ENCODE results near the gene DERL3.

DNA sequence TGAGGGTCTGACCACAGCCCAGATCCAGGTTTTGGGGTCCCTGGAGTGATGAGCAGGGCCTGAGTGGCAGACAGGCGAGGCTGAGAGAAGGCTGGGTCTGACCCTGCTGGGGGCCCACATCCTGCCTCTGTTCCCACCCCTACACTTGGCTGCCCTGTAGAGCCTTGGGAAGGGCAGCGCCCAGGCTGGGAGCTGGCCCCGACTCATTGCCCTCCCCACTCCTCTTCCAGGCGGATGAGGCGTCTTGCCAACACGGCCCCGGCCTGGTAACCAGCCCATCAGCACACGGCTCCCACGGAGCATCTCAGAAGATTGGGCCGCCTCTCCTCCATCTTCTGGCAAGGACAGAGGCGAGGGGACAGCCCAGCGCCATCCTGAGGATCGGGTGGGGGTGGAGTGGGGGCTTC lies 4.9 kb downstream of the DERL3 start:
- TF ChIP-seq, protein P1, sequence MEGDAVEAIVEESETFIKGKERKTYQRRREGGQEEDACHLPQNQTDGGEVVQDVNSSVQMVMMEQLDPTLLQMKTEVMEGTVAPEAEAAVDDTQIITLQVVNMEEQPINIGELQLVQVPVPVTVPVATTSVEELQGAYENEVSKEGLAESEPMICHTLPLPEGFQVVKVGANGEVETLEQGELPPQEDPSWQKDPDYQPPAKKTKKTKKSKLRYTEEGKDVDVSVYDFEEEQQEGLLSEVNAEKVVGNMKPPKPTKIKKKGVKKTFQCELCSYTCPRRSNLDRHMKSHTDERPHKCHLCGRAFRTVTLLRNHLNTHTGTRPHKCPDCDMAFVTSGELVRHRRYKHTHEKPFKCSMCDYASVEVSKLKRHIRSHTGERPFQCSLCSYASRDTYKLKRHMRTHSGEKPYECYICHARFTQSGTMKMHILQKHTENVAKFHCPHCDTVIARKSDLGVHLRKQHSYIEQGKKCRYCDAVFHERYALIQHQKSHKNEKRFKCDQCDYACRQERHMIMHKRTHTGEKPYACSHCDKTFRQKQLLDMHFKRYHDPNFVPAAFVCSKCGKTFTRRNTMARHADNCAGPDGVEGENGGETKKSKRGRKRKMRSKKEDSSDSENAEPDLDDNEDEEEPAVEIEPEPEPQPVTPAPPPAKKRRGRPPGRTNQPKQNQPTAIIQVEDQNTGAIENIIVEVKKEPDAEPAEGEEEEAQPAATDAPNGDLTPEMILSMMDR (IDR thresholded peaks at IDR 0.05), result no peak
- TF ChIP-seq EZH2 (IDR thresholded peaks at IDR 0.05) (no peak), EZH2phosphoT487 (IDR thresholded peaks at IDR 0.05) (no peak)
